ENCODE measurements around the gene MILR1.

MILR1 gene

DNA sequence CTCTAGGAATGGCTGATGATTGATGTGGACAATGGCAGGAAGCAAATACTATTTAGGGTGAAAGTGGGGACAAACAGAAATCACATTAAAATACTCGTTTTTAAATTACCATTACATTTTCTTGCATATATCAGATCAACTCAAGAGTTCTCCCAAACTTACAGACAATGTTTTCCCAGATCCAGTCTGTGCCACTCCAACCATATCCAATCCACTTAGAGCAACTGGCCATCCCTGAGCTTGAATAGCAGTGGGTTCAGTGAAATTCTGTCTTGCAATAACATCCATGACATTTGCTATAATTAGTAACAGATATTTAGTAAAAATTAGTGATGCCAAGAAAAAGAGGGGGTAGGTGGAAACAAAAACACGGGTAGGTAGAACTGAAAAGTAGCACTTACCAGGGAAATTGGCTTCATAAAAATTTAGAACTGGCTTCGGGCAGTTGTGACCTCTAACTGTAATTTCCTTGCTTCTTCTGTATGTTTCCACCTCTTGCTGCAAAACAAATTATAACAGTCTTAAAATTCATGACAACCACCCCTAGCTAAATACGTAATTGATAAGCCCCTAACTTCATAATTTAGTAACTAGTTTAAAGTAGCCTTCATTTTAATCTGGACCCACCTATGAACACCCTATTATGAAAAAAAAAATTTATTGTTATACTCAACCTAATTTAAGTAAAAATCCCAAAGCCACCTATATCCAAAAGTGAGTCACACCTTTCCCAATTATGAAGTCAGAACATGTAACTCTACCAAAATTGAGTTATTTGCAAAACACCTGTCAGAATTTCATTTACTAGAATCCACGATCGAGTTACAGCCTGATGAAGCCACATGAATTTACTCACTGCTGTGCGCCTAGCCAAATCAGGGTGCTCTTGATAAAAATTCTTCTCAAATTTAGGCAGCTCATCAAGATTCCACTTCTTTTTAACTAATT lies 55.2 kb downstream of the MILR1 start:
- Histone ChIP-seq H3K4me3 (ENCODE audit: low read depth, low read length) (peak overlapping the region; percentile 91), H3K27ac (ENCODE audit: low read depth, low read length) (no peak overlapping the region), H3K36me3 (ENCODE audit: control insufficient read depth, insufficient read depth, low read length) (peaks cover 68% of the 10 kb centered on the region), H3K9me3 (ENCODE audit: control insufficient read depth, insufficient read depth, low read depth, low read length) (no peaks in the 10 kb centered on the region), H3K4me1 (ENCODE audit: control insufficient read depth, insufficient read depth, low read length) (0 out of 2 replicates have a peak, but pooled peaks cover 13% of the 10 kb centered on the region), H3K27me3 (ENCODE audit: control insufficient read depth, insufficient read depth, low read length) (no peaks in the 10 kb centered on the region), H3K9ac (ENCODE audit: low read length) (peak overlapping the region; percentile 100)

GRCh38 chr17:64504769-64505339 lies 55.9 kb downstream of the MILR1 start:
- Histone ChIP-seq H3K27ac (ENCODE audit: low read depth, low read length) (peak overlapping the region; percentile 99), H3K9me3 (ENCODE audit: control insufficient read depth, insufficient read depth, low read depth, low read length) (no peaks in the 10 kb centered on the region), H3K4me1 (ENCODE audit: control insufficient read depth, insufficient read depth, low read length) (0 out of 2 replicates have a peak, but pooled peaks cover 11% of the 10 kb centered on the region), H3K36me3 (ENCODE audit: control insufficient read depth, insufficient read depth, low read length) (peaks cover 67% of the 10 kb centered on the region), H3K27me3 (ENCODE audit: control insufficient read depth, insufficient read depth, low read length) (no peaks in the 10 kb centered on the region), H3K4me3 (ENCODE audit: low read depth, low read length) (peak overlapping the region; percentile 91), H3K9ac (ENCODE audit: low read length) (peak overlapping the region; percentile 100)

DNA sequence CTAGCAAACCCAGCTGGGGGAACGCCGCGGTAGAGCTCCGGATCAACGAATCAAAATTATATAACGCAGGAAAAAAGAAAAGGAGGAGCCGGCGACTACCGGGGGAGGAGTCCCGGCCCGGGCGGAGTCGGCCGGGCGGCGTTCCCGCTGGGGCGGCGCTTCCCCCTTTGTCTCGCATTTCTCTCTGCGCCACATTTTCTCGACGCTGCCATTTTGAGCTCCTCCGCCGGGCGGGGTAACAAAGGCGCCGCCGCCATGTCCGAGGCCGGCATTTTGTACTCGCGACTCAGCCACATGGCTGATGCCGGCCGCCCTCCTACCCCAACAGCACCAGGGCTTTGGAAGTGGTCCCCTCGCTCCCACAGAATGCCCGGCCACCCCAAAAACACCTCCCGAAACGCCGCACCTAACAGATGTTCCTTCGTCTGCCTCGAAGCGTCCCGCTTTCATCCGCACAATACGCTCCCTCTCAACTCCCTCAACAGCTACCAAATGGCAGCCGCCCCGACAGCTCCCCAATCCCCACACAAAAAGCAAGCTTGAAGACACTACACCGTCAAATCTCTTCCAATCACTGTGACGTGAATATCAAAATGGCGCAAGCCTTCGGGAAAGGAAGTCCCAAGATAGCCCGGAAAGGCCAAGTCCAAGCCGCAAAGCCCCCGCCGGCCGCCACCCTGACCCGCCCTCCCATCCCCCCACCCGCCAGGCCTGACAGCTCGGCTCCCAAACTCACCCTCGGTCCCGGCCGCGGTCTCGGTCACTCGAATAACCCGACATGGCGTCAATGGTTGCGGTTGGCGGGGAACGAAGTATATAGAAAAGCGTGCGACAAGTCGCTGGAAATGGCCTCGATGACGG lies 56.7 kb downstream of the MILR1 start:
- peaks cover 67% of the 10 kb centered on the region for H3K36me3 ChIP-seq (ENCODE audit: control insufficient read depth, insufficient read depth, low read length)
- no peaks in the 10 kb centered on the region for H3K9me3 ChIP-seq (ENCODE audit: control insufficient read depth, insufficient read depth, low read depth, low read length)
- no peaks in the 10 kb centered on the region for H3K27me3 ChIP-seq (ENCODE audit: control insufficient read depth, insufficient read depth, low read length)
- H3K4me3 ChIP-seq (ENCODE audit: low read depth, low read length): peak overlapping the region; percentile 91
- H3K27ac ChIP-seq (ENCODE audit: low read depth, low read length): peak overlapping the region; percentile 99
- H3K4me1 ChIP-seq (ENCODE audit: control insufficient read depth, insufficient read depth, low read length): peaks cover 10% of the 10 kb centered on the region; the same call in 1 of the 2 replicates
- H3K9ac ChIP-seq (ENCODE audit: low read length): peak overlapping the region; percentile 100

GRCh38 chr17:64506201-64506575 lies 57.3 kb downstream of the MILR1 start, which contains the start of gene DDX5:
Gene DDX5 (minus strand): TSS chr17:64506289. CDS start chr17:64506119, 170 bp downstream.
- H3K9ac ChIP-seq (ENCODE audit: low read length): peak within 1 kb of the TSS; percentile 100
- no peaks in the 10 kb centered on the region for H3K9me3 ChIP-seq (ENCODE audit: control insufficient read depth, insufficient read depth, low read depth, low read length)
- H3K4me3 ChIP-seq (ENCODE audit: low read depth, low read length): peak within 1 kb of the TSS; percentile 91
- peak within 1 kb of the TSS; percentile 99 for H3K27ac ChIP-seq (ENCODE audit: low read depth, low read length)
- H3K27me3 ChIP-seq (ENCODE audit: control insufficient read depth, insufficient read depth, low read length): no peaks in the 10 kb centered on the region
- peaks cover 9% of the 10 kb centered on the region; the same call in 1 of the 2 replicates for H3K4me1 ChIP-seq (ENCODE audit: control insufficient read depth, insufficient read depth, low read length)
- peaks cover 65% of the 10 kb centered on the region for H3K36me3 ChIP-seq (ENCODE audit: control insufficient read depth, insufficient read depth, low read length)

GRCh38 chr17:64506576-64507412 lies 57.9 kb downstream of the MILR1 start, which contains the start of gene CEP95:
Gene CEP95 (plus strand): TSS chr17:64506977. CDS start chr17:64507098, 121 bp downstream.
- peaks cover 65% of the 10 kb centered on the region for H3K36me3 ChIP-seq (ENCODE audit: control insufficient read depth, insufficient read depth, low read length)
- no peaks in the 10 kb centered on the region for H3K27me3 ChIP-seq (ENCODE audit: control insufficient read depth, insufficient read depth, low read length)
- peak within 1 kb of the TSS; percentile 91 for H3K4me3 ChIP-seq (ENCODE audit: low read depth, low read length)
- H3K9ac ChIP-seq (ENCODE audit: low read length): peak within 1 kb of the TSS; percentile 100
- no peaks in the 10 kb centered on the region for H3K9me3 ChIP-seq (ENCODE audit: control insufficient read depth, insufficient read depth, low read depth, low read length)
- H3K27ac ChIP-seq (ENCODE audit: low read depth, low read length): peak within 1 kb of the TSS; percentile 99
- peaks cover 3% of the 10 kb centered on the region; the same call in 1 of the 2 replicates for H3K4me1 ChIP-seq (ENCODE audit: control insufficient read depth, insufficient read depth, low read length)

DNA sequence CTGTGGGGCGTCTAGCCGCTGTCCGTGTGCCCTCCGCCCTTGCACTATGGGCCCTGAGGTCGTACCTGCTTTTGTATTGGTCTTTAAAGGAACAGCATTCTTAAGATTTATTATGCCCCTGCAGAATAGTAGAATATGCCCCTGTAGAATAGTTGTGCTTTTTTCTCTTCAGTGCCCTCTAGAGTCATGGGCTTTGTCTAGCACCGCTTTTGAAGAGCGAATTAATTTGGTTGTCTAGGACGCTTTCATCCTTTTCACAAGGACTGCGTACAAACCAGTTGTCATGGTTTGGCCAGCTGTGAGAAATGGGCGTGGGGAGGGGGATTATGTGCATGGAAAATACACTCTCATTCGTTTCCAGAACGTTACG lies 58.5 kb downstream of the MILR1 start:
- Histone ChIP-seq H3K4me1 (ENCODE audit: control insufficient read depth, insufficient read depth, low read length) (peaks cover 3% of the 10 kb centered on the region; the same call in 1 of the 2 replicates), H3K9me3 (ENCODE audit: control insufficient read depth, insufficient read depth, low read depth, low read length) (no peaks in the 10 kb centered on the region), H3K27ac (ENCODE audit: low read depth, low read length) (peak overlapping the region; percentile 92), H3K4me3 (ENCODE audit: low read depth, low read length) (peak overlapping the region; percentile 91), H3K27me3 (ENCODE audit: control insufficient read depth, insufficient read depth, low read length) (no peaks in the 10 kb centered on the region), H3K9ac (ENCODE audit: low read length) (peak overlapping the region; percentile 97), H3K36me3 (ENCODE audit: control insufficient read depth, insufficient read depth, low read length) (peaks cover 65% of the 10 kb centered on the region)

GRCh38 chr17:64508683-64509082 lies 59.8 kb downstream of the MILR1 start:
- Histone ChIP-seq H3K9ac (ENCODE audit: low read length) (no peak overlapping the region), H3K4me3 (ENCODE audit: low read depth, low read length) (peak overlapping the region; percentile 91), H3K27ac (ENCODE audit: low read depth, low read length) (no peak overlapping the region), H3K4me1 (ENCODE audit: control insufficient read depth, insufficient read depth, low read length) (no peaks in the 10 kb centered on the region; the same call in 1 of the 2 replicates), H3K36me3 (ENCODE audit: control insufficient read depth, insufficient read depth, low read length) (peaks cover 65% of the 10 kb centered on the region), H3K9me3 (ENCODE audit: control insufficient read depth, insufficient read depth, low read depth, low read length) (no peaks in the 10 kb centered on the region), H3K27me3 (ENCODE audit: control insufficient read depth, insufficient read depth, low read length) (no peaks in the 10 kb centered on the region)

DNA sequence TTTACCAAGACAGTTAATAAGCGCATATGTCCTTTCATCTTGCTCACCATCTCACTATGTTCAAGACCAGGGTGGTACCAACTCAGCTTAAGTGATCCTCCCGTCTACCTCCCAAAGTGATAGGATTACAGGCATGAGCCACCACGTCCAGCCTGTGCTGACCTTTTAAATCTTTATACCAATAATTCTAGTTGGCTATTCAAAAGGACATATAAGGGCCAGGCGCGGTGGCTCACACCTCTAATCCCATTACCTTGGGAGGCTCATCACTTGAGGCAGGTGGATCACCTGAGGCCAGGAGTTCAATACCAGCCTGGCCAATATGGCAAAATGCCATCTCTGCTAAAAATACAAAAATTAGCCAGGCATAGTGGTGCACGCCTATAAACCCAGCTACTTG lies 60.3 kb downstream of the MILR1 start:
- Histone ChIP-seq H3K36me3 (ENCODE audit: control insufficient read depth, insufficient read depth, low read length) (peaks cover 65% of the 10 kb centered on the region), H3K9me3 (ENCODE audit: control insufficient read depth, insufficient read depth, low read depth, low read length) (no peaks in the 10 kb centered on the region), H3K27ac (ENCODE audit: low read depth, low read length) (no peak overlapping the region), H3K9ac (ENCODE audit: low read length) (no peak overlapping the region), H3K27me3 (ENCODE audit: control insufficient read depth, insufficient read depth, low read length) (no peaks in the 10 kb centered on the region), H3K4me3 (ENCODE audit: low read depth, low read length) (no peak overlapping the region), H3K4me1 (ENCODE audit: control insufficient read depth, insufficient read depth, low read length) (no peaks in the 10 kb centered on the region; the same call in 1 of the 2 replicates)

GRCh38 chr17:64515419-64515818 lies 66.5 kb downstream of the MILR1 start:
- no peak overlapping the region for H3K27ac ChIP-seq (ENCODE audit: low read depth, low read length)
- H3K36me3 ChIP-seq (ENCODE audit: control insufficient read depth, insufficient read depth, low read length): peaks cover 97% of the 10 kb centered on the region

GRCh38 chr17:64515829-64516228 lies 66.9 kb downstream of the MILR1 start:
- Histone ChIP-seq H3K27me3 (ENCODE audit: control insufficient read depth, insufficient read depth, low read length) (no peaks in the 10 kb centered on the region), H3K9me3 (ENCODE audit: control insufficient read depth, insufficient read depth, low read depth, low read length) (no peaks in the 10 kb centered on the region), H3K4me3 (ENCODE audit: low read depth, low read length) (no peak overlapping the region), H3K9ac (ENCODE audit: low read length) (no peak overlapping the region), H3K27ac (ENCODE audit: low read depth, low read length) (no peak overlapping the region), H3K4me1 (ENCODE audit: control insufficient read depth, insufficient read depth, low read length) (no peaks in the 10 kb centered on the region), H3K36me3 (ENCODE audit: control insufficient read depth, insufficient read depth, low read length) (peaks cover 98% of the 10 kb centered on the region)

More at GRCh38 chr17:64515419-64515818, 66.5 kb downstream of the MILR1 start:
- Histone ChIP-seq H3K9me3 (ENCODE audit: control insufficient read depth, insufficient read depth, low read depth, low read length) (no peaks in the 10 kb centered on the region), H3K27me3 (ENCODE audit: control insufficient read depth, insufficient read depth, low read length) (no peaks in the 10 kb centered on the region), H3K9ac (ENCODE audit: low read length) (no peak overlapping the region), H3K4me1 (ENCODE audit: control insufficient read depth, insufficient read depth, low read length) (no peaks in the 10 kb centered on the region), H3K4me3 (ENCODE audit: low read depth, low read length) (no peak overlapping the region)

Measured in HUES6 (cell line).